8988T (cell line): ENCODE results near the gene ZC3H11A.
"Not testable (repeated sequence)": the region's sequence is repeated elsewhere in the genome, so short reads cannot be mapped to it uniquely, and the experiment has no call there.

Source experiments
- DNase-seq: peaks from one replicate; pipeline ENCODE4 v3.0.0; 2011

ZC3H11A gene

GRCh38 chr1:203789966-203790365 is 5.5 kb upstream of the ZC3H11A start:
- no peak for DNase-seq

DNA sequence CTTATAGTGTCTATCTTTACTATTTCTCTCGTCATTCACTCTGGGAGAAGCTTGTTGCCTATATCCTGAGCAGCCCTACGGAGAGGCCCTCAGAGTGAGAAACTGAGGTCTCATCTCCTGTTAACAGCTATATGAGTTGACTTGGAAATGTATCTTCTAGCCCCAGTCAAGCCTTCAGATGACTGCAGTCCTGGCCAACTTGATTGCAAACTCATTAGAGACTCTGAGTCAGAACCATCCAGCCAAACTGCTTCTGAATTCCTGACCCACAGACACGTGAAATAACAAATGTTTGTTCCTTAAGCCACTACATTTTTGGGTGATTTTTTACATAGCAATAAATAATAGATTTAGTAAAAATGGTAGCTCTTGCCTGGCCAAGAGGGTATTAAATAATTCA is 3.9 kb upstream of the ZC3H11A start:
- DNase-seq: no peak

GRCh38 chr1:203792486-203792885 is 2.9 kb upstream of the ZC3H11A start:
- DNase-seq: no peak

DNA sequence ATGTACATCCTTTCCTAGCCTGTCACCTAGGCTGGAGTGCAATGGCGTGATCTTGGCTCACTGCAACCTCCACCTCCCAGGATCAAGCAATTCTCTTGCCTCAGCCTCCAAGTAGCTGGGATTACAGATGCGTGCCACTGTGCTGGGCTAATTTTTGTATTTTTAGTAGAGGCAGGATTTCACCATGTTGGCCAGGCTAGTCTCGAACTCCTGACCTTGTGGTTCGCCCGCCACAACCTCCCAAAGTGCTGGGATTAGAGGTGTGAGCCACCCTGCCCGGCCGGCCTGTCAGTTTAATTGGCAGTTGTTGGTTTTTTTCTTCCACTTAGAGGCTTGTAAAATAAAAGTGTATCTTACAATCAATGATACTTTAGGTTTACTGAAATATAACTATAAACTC is 1.9 kb upstream of the ZC3H11A start:
- not testable (repeated sequence) for DNase-seq

- DNase-seq: no peak
These were observed 521 bp upstream of the ZC3H11A start for GRCh38 chr1:203794764-203795440.

DNA sequence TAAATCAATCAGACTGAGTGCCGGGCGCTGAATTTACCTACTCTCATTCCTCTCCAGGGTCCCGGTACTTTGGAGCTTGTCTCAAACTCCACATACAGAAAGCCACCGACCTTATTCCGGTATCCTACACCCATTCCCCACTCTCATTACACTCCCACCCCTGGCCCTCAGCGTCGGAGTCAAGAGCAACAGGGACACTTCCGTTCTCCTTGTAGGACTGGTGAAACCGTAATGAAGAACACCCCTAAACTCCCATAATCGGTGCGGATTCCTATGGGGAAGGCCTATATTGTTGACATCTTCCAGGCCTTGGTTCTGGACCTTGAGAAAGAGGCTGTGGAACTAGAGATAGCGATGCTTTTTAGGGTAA is 798 bp downstream of the ZC3H11A start:
- DNase-seq: no peak

GRCh38 chr1:203797216-203797615 is 1.8 kb downstream of the ZC3H11A start:
- no peak for DNase-seq

GRCh38 chr1:203797948-203798655 is 2.7 kb downstream of the ZC3H11A start:
- DNase-seq: no peak

- DNase-seq: no peak
These were observed 3.7 kb downstream of the ZC3H11A start for GRCh38 chr1:203799157-203799556.

- DNase-seq: no peak
These were observed 4.5 kb downstream of the ZC3H11A start for GRCh38 chr1:203799971-203800370.

GRCh38 chr1:203805689-203806088 is 10.3 kb downstream of the ZC3H11A start:
- no peak for DNase-seq

GRCh38 chr1:203807196-203807595 is 11.8 kb downstream of the ZC3H11A start:
- no peak for DNase-seq

- DNase-seq: no peak
These were observed 18.3 kb downstream of the ZC3H11A start for GRCh38 chr1:203813581-203814341.

DNA sequence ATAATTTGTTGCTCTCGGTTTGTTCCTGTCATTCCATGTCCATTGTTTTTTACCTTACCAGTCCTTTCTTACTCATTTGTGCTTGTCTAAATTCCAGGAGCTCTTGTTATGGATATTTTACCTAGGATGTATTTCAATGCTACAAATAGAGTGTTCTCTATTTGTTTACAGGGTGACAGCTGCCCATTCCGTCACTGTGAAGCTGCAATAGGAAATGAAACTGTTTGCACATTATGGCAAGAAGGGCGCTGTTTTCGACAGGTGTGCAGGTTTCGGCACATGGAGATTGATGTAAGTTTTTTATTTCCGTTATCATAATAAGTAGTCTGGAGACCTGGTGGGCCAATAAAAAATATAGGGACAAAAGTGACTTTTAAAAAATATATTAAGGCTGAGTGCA is 23.0 kb downstream of the ZC3H11A start:
- no peak for DNase-seq

DNA sequence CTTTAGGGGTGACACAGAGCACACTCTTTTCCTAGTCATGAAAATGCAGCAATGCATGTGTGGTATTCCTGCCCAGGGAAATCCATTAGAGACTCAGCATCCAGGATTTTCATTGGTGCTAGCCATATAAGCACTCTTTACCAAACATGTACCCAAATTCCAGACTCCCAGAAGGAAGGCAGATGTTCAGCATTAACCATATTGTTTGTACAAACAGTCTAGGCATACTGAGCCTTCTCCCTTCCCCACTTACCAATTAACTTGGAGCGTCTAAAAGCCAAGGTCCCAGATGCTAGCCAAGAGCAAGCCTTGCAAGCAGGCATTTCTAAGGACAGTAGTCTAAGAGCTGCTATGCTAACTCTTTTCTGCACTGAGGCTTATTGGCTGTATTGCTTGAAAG is 27.9 kb downstream of the ZC3H11A start:
- DNase-seq: no peak

GRCh38 chr1:203826175-203826574 is 30.8 kb downstream of the ZC3H11A start:
- no peak for DNase-seq

- DNase-seq: no peak
These were observed 32.6 kb downstream of the ZC3H11A start for GRCh38 chr1:203828002-203828401.

GRCh38 chr1:203828503-203828902 is 33.1 kb downstream of the ZC3H11A start:
- DNase-seq: no peak

- DNase-seq: not testable (repeated sequence)
These were observed 33.8 kb downstream of the ZC3H11A start for GRCh38 chr1:203829247-203829646.

- DNase-seq: no peak
These were observed 40.1 kb downstream of the ZC3H11A start for GRCh38 chr1:203835476-203835875.

DNA sequence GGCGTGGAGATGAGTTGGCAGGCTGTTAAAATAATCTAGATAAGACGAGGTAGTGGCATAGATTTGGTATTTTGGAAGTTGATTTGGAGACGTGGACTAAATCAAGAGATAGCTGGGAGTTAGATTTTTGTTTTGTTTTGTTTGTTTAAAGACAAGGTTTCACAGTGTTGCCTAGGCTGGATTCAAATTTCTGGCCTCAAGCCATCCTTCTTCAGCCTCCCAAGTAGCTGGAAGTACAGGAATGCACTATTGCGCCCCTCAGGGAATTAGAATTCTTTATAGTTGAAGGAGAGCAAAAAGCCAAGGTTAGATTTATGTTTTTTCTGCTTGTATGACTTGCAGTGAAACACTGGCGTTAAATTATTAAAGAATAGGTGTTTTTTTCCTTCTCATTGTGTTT is 43.7 kb downstream of the ZC3H11A start:
- DNase-seq: no peak

GRCh38 chr1:203840208-203840808 is 44.9 kb downstream of the ZC3H11A start:
- DNase-seq: no peak

DNA sequence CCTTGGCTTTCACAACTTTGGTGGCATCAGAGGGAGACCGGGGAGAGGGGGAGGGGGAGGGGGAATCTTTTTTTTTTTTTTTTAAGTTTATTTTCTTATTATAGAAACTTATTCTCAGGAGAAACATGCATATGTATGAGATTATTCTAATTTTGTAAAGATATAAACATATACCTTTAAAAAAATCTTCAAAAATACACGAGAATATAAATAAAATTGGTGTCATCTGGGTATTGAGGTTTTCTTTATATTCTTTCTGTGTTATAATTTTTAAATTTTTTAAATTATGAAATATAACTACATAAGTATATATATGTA is 47.1 kb downstream of the ZC3H11A start:
- no peak for DNase-seq

GRCh38 chr1:203843435-203843834 is 48.0 kb downstream of the ZC3H11A start:
- no peak for DNase-seq
